H1 (cell line): ENCODE measurements around the gene CCNL2. TPM values are rescaled to one million over a fixed set of nuclear protein-coding genes. Genes with fewer than 3 reads are reported as not detected.

Experiments
- CHD1 ChIP-seq: IDR thresholded peaks from 2 replicates; pipeline ENCODE4 v1.6.1; 2012; ENCODE audit warnings: low read depth, low read length, improper control_type of control experiment
- CREB1 ChIP-seq: IDR thresholded peaks from 2 replicates; pipeline ENCODE4 v1.6.1; 2012; ENCODE audit warnings: inconsistent platforms
- EGR1 ChIP-seq: IDR thresholded peaks from 2 replicates; pipeline ENCODE4 v1.6.1; 2011; ENCODE audit warnings: low read depth, low read length, borderline replicate concordance
- KDM4A ChIP-seq: IDR thresholded peaks from one replicate; pipeline ENCODE4 v1.7.1; 2012; ENCODE audit warnings: low read depth, mild to moderate bottlenecking, moderate library complexity, low read length, inconsistent platforms; ENCODE audit not compliant: severe bottlenecking
- POLR2AphosphoS5 ChIP-seq: IDR thresholded peaks from 2 replicates; pipeline ENCODE4 v1.6.1; 2011; ENCODE audit warnings: low read depth, low read length
- RBBP5 ChIP-seq: IDR thresholded peaks from 2 replicates; pipeline ENCODE4 v1.7.1; 2012; ENCODE audit warnings: low read depth, mild to moderate bottlenecking, inconsistent platforms, low read length, moderate library complexity, borderline replicate concordance
- RFX5 ChIP-seq: IDR thresholded peaks from 2 replicates; pipeline ENCODE4 v1.6.1; 2011; ENCODE audit warnings: low read depth, low read length, improper control_type of control experiment, borderline replicate concordance
- SIRT6 ChIP-seq: IDR thresholded peaks from one replicate; pipeline ENCODE4 v1.7.1; 2012; ENCODE audit warnings: low read length, inconsistent platforms
- SUZ12 ChIP-seq: fragments of 200-600 bp; sonication (generic); IDR thresholded peaks from 2 replicates; pipeline ENCODE4 v1.6.1; 2012; ENCODE audit warnings: mild to moderate bottlenecking, inconsistent platforms, low read length, moderate library complexity, mixed read lengths
- TAF7 ChIP-seq: optimal IDR thresholded peaks from 2 replicates; pipeline ENCODE3; 2011; ENCODE audit warnings: low read depth, mild to moderate bottlenecking, inconsistent platforms, low read length, moderate library complexity, borderline replicate concordance
- USF2 ChIP-seq: IDR thresholded peaks from 2 replicates; pipeline ENCODE4 v1.6.1; 2011; ENCODE audit warnings: low read length, improper control_type of control experiment
- ZNF274 ChIP-seq: IDR thresholded peaks from 2 replicates; pipeline ENCODE4 v1.7.0; 2012; ENCODE audit warnings: low read length, borderline replicate concordance; ENCODE audit errors: extremely low read depth
- polyA plus RNA-seq, 7 experiments: library from polyadenylated mRNA; depleted of rRNA in 3 of 7; stranded (reverse) in 5 of 7; unstranded in 2 of 7; fragments of >200 nt in 5 of 7; fragments of 200-250 nt in 2 of 7; gene quantifications; 1 replicate in 5 of 7; 2 replicates in 1 of 7; 4 replicates in 1 of 7; pipeline versions ENCODE4 v1.2.1 to v1.2.3, GENCODE V29; 2011 to 2013; ENCODE audit warnings: missing spikeins in 2 of 7, mixed read lengths in 2 of 7
- total RNA-seq: library from RNA; stranded (reverse); fragmentation: NEBNext Ultra II Directional; extraction: Animal tissue kit (Norgen Biotek cat#: 25700); gene quantifications from 2 replicates; pipeline ENCODE4 v1.2.1, GENCODE V29; 2021

CCNL2 gene
- total and polyA plus RNA-seq, 2 of the 8 experiments (the other 6 are each of a cell fraction or from before 2014, with no cell fraction given): 79.8 to 120 TPM

- no peak for TF ChIP-seq POLR2AphosphoS5
- no peak for TF ChIP-seq CHD1
- no peak for TF ChIP-seq SIRT6
- no peak for TF ChIP-seq TAF7
- TF ChIP-seq CREB1: no peak
- no peak for TF ChIP-seq SUZ12
- TF ChIP-seq KDM4A: no peak
- TF ChIP-seq EGR1: no peak
- no peak for TF ChIP-seq RBBP5
- TF ChIP-seq USF2: no peak
- no peak for TF ChIP-seq RFX5
- TF ChIP-seq ZNF274: no peak
These were observed 39.6 kb upstream of the CCNL2 start (continued) for GRCh38 chr1:1438531-1439381.
